Superior temporal gyrus (tissue), 1 donor: ENCODE data around the gene ARMH2.
"Not testable (repeated sequence)": the region's sequence is repeated elsewhere in the genome, so short reads cannot be mapped to it uniquely, and the experiment has no call there.

Experiments used
- DNase-seq: peaks from one replicate; pipeline ENCODE4 v3.0.0-alpha.2; 2016; ENCODE audit errors: extremely low spot score

Gene ARMH2

DNA sequence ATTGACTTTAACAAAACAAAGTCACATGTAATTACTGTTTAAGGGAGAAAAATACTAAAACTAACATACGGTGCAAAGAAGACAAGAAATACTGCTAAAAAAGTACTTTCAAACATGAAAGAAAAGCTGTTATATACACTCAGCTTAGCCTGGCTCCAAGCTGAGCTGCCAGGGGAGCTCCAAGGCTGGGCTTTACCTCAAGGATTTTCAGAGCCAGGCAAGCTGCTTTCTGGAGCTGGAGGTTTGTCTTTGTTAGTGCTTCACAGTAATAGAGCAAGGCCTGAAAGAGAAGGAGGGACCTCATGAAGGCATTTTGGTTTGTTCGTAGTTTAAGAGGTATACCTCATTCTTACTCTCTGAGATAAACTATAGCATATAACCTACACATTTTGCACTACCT lies 19.6 kb upstream of the ARMH2 start:
- DNase-seq = no peak

DNA sequence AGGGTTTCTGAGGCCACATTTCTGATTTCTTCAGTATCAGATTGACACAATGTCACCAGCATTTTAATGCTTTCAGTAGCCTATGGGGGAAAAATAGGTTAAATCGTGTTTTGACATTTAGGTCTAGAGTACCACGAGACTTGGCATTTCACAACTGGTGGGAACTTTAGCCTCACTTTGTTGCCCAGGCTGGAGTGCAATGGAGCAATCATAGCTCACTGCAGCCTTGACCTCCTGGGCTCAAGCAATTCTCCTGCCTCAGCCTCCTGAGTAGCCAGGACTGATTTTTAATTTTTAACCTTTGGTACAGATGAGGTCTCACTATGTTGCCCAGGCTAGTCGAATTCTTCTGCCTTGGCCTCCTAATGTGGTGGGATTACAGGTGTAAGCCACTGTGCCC lies 11.0 kb upstream of the ARMH2 start:
- no peak for DNase-seq

DNA sequence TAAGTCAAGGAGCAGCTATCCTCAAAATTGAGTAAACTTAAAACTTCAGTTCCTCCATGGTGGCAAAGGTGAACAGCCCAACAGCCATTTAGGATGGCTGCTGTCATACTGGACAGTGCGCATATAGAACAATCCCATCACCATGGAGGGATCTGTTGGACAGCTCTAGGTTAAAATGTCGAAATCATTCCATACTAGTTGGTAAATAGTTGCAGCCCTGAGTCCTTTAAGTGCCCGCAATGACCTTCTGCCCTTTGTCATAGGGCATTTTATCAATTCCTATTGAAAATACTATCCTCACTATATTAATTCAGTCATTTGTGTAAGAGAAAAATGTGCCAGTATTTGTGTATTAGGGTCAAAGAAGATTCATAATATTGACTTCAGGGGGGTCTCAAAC lies 8.9 kb upstream of the ARMH2 start:
- no peak for DNase-seq

DNA sequence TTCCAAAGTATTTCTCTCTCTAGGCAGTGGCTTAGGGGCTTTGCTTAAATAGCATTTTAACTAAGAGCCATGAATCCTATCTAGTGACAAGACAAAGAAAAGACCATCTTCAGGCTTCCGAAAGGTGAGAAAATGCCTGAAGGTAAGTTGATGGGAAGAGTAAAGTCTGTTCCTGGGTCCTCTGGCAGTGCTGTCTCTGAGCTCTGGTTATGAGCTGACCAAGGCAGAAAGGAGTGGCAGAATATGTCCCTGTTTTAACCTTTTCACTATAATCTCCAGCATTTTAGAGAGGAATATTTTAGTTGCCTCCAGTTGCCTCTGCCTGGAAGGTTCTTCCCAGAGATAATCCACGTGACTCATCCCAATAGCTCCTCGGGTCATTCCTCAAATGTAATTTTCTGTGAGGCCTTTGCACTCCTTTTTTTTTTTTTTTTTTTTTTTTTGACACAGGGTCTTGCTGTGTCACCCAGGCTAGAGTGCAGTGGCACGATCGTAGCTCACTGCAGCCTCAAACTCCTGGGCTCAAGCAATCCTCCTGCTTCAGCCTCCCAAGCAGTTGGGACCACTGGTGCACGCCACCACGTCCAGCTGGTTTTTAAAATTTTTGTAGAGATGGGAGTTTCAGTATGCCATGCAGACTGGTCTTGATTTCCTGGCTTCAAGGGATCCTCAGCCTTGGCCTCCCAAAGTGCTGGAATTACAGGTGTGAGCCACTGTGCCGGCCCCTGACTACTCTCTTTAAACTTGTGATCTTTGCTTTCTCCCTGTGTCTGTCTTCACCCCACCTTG lies 3.7 kb upstream of the ARMH2 start:
- no peak for DNase-seq

DNA sequence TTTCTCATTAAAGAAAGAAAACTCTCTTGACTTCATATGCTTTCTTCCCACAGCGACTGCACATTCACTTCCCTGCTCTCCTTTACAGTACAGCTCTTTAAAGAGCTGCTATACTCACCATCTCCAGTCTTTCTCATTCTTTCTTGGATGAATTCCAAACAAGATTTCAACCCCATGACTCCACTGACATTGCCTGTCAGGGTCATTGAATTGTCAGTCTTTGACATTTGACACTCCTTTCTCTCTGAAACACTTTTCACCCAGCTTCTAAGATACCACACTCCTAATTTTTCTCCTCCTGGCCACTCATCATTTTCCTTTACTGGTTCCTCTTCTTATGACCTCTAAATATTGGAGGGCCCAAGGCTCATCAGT lies 811 bp upstream of the ARMH2 start:
- no peak for DNase-seq

DNA sequence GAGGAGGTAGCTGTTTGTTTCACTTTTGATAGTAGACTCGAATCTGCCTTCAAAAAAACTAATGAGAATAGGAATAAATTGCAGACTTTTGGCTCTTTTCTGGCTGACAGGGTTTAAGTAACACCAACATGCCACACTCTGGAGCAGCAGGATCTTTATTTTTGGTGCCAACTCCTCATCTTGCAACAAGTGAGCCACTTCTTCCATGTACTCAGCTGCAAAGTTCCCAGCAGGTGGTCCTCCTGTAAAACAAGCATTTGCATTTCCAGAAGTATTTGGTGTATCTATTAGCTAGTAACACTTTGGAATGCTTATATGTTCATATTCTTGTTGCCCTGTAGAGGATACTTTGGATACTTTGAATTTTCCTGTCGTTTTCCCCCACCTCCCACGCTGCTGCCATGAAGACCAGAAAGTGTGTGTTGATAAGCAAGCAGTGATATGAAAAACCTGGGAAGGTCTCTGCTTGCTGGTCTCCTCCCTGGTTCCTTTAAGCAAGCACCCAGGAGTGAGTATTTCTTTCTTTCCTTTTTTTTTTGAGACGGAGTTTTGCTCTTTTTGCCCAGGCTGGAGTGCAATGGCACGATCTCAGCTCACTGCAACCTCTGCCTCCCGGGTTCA lies 1.0 kb downstream of the ARMH2 start:
- DNase-seq = no peak

DNA sequence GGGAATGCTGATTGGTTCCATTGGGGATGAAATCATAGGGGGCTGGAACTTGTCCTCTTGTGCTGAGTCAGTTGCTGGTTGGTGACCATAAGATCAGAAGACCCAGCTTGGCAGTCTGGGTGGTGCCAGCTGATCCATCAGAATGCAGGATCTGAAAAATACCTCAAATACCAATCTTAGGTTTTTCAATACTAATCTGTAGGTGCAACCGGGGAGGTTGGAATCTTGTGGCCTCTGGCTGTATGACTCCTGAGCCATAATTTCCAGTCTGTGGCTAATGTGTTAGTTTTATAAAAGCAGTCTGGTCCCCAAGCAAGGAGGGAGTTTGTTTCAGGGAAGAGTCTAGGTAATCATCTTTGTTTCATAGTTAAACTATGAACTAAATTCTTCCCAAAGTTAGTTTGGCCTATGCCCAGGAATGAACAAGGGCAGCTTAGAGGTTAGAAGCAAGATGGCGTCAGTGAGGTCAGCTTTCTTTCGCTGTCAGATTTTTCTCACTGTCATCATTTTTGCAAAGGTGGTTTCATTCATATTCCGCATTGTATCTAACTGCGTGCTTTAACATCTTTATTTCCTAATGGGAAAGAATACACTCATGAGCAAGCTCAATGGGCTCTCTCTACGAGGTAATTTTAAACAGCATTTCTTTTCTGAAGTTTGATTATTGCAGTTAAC lies 2.0 kb downstream of the ARMH2 start:
- no peak for DNase-seq

DNA sequence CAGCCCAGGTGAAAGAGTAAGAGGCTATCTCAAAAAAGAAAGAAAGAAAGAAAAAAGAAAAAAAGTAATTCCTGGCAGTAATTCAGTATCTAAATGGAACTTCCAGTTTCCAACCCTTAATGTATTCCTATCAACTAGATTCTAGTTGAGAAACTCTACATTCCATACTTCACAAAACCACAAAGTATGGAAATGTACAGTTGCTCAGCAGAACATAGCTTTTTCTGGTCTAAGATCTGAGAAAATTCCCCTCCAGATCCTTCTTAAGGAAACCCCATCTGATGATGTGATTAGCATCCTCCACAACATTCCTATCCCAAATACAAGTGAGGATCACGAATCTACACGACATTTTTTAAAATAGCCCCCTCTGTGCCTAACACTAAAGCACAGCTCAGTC lies 3.6 kb downstream of the ARMH2 start:
- no peak for DNase-seq

DNA sequence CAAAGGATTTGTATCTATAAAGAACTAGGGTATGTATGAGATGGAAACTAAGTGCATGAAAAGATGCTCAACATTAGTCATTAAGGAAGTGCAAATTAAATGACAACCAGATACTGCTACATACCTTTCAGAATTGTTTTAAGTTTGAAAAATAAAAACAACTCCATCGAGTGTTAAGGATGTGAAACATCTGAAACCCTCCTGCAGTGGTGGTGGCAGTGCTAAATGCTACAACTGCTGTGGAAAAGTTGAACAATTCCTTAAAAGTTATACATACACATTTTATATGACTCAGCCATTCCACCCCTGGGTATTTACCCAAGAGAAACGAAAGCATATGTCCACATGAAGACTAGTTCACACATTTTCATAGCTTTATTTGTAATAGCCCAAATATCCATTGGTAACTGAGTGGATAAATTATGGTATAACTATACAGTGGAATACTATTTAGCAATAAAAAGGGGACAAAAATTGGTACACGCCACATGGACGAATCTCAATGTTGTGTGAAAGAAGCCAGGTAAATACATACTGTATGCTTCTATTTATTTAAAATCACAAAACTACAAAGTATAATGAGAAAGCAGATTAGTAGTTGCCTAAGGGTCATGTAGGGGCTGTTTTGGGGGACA lies 10.6 kb downstream of the ARMH2 start:
- DNase-seq = no peak

DNA sequence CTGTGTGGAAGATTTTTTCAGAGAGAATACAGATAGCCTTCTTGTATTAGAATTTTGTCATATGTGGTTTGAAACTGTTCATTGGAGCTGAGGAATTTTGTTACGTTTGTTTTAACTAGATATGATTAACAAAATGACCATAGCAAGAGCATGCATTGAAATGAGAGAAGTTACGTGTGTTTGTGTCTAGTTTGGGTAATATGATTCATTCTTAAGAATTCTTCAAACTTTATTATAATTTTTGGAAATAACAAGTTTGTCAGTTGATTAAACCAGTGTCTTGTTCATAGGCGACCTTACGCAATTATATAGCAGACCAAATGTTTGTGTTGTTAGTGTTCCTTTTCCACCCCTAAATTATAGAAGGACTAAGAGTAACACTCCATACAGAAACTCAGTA lies 18.5 kb downstream of the ARMH2 start:
- DNase-seq = no peak

DNA sequence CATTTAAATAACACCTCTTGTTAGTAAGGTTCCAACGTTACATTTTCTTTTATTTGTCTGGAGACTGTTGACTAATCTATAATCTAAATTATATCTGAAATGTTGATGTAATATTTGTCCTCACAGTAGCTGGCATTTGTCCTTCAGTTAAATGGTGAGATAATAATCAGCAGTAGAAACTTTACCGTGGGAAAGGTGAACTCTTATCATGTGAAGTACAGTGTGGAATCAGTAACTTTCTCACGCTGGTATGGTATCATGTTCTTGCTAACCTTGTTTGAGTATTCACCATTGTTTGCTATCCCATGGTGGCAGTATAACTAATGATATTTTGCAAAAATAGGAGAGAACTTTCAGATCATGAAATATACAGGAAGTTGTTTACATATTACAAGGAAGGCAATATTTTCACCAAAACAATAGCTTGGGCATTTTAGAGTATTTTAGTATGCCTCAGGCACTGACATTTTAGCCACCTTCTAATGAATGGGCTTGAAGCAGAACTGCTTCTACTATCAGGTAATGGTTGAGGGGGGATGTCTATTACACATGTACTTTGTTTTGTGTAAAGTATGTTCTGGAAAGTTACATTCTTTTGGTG lies 19.2 kb downstream of the ARMH2 start:
- no peak for DNase-seq

DNA sequence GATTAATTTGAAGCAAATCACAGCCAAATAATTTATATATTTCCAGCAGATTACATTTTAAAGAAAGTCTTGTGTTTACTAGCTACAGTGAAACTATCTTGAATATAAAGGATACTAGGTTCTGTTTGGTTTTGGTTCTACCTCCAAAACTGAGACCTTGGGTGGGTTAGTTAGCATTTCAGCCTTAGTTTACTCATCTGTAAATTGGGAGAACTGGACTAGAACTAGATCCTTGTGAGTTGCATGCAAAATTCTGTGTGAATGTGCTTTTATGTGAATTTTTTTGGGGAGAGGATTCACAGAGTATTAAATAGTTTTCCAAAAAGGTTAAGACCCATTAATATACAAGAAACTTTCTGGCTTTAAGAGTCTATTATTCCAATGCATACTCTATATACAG lies 19.8 kb downstream of the ARMH2 start:
- DNase-seq = no peak

DNA sequence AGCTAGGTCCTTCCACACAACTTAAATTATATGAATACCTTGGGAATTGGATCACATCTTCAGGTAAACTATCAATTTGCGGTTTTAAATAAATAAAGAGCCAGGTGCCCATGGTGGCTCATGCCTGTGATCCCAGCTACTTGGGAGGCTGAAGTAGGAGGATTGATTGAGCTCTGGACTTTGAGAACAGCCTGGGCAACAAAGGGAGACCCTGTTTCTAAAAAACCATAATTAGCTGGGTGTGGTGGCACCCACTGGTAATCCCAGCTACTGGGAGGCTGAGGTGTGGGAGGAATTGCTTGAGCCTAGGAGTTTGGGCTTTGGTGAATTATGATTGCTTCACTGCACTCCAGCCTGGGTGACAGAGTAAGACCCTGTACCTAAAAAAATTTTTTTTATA lies 20.6 kb downstream of the ARMH2 start:
- no peak for DNase-seq

DNA sequence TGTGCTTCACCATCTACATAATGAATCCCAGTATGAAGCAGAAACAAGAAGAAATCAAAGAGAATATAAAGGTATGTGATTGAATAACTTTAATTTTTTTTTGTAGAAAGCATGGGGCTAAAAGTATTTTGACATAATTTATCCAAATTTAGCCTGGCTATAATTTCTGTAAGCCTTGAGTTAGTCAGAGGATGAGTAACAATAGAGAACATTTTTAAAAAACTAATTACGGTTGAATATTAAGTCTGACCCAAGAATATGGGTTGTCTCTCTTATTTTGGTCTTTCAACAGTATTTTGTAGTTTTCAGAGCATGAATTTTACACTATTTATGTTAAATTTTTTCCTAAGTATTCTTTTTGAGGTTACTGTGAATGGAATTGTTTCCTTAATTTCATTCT lies 21.5 kb downstream of the ARMH2 start:
- DNase-seq = no peak

DNA sequence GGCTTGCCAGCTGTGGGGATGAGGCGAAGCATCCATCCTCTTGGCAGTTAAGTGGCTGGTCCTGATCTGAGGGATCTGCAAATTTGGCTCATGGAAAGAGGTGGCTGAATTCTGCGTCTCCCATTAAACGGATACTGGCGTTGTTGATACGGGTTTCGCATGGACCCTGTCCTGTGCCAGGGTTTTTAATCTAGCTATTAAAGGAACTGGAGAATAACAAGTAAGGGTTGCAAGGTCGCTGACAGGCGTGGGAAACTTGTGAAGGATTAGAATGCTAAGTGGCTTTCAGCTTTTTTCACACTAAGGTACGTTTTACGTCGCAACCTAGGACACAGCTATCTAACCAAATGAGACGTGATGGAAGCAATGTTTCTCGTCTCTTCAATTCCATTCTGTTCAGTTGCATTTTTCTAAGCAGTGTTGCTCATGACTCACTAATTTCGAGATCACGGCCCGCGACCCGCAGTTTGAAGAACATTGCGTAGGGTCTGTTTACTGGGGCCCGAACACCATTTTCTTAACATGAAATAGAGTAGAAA lies 23.1 kb downstream of the ARMH2 start:
- DNase-seq = no peak

DNA sequence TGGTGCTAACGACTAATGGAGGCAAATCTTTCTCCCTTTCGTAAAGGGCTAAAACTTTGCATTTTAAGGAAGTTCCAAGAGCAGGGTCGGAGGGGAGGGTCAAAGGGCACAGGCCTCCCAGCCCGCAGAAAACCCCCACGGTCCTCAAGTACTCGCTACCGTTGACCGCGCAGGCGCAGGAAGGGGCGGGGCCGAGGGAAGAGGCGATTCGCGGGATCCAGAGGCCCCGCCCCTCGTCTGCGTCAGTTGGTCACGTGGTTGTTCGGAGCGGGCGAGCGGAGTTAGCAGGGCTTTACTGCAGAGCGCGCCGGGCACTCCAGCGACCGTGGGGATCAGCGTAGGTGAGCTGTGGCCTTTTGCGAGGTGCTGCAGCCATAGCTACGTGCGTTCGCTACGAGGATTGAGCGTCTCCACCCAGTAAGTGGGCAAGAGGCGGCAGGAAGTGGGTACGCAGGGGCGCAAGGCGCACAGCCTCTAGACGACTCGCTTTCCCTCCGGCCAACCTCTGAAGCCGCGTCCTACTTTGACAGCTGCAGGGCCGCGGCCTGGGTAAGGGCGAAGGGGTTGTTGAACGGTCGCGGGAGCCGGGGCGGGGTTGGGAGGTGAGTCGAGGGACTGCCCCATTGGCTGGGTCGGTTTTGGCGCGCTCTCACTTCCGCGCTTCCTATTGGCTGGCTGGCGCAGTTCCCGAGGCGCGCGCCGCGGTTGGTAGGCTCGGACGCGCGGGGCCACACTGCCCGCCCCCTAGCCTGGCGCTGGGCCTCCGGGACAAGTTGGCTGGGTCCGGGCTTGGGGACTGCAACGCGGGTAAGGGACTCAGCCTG lies 23.8 kb downstream of the ARMH2 start, which contains the start of gene GMNN:
Gene GMNN, plus strand, starts transcription at position 242 of the 824 bp plus-strand sequence. CDS start 2,310 bp downstream, outside the sequence.
- peak; percentile 98 for DNase-seq

DNA sequence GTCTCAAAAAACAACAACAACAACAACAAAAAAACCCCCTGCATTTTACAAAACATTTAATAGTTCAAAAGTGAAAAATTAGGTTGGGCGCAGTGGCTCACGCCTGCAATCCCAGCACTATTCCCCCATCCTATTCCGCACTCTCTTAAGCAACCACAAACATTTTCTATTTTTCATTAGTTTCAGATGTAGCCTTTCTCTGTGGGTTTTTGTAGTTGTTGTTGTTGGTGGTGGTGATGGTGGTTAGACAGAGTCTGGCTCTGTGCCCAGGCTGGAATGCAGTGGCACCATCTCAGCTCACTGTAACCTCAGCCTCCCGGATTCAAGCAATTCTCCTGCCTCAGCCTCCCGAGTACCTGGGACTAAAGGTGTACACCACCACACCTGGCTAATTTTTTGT lies 30.4 kb downstream of the ARMH2 start:
- no peak for DNase-seq

DNA sequence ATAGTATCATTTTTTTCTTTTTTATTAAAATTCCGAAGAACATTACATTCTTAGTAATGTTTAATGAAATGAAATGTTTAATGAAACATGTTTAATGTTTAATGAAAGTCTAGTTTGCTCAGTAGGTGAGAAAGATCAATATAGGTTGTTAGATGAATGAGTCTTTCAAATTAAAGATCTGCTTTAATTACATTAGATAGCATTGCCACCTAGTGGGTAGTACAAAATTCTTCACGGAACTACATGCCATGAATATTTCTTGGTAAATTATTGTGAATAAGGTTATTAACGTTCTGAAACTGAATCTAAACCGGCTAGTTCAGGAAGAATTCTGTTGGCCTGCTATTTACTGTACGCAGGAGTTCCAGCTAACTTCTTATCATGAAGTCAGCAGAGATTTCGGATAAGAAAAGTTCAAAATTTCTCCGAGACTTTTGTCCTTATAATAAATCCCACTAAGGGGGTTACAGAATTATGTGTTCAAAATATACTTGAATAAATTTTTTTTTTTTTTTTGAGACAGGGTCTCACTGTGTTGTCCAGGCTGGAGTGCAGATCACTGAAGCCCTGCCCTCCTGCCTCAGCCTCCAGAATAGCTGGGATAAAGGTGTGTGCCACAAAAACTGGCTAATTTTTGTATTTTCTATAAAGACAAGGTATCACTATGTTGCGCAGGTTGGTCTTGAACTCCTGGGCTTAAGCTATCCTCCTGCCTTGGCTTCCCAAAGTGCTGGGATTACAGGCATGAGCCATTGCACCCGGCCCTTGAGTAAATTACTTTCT lies 31.8 kb downstream of the ARMH2 start:
- DNase-seq = peak; percentile 76

DNA sequence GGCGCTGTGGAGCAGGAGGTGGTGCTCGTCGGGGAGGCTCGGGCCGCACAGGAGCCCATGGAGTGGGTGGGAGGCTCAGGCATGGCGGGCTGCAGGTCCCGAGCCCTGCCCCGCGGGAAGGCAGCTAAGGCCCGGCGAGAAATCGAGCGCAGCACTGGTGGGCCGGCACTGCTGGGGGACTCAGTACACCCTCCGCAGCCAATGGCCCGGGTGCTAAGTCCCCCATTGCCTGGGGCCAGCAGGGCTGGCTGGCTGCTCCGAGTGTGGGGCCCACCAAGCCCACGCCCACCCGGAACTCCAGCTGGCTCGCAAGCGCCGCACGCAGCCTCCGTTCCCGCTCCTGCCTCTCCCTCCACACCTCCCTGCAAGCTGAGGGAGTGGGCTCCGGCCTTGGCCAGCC lies 32.7 kb downstream of the ARMH2 start:
- not testable (repeated sequence) for DNase-seq
